Stimulated activated naive CD4-positive, alpha-beta T cell (primary cell): ENCODE results near the gene CDKN1C.

Experiments used
- DNase-seq, 6 experiments: peaks; one replicate each; lab custom pipeline; 2025; lab: John Stamatoyannopoulos, UW

CDKN1C gene

GRCh38 chr11:2847561-2847960 is 38.0 kb downstream of the CDKN1C start:
- no peak for DNase-seq

GRCh38 chr11:2846470-2846869 is 39.1 kb downstream of the CDKN1C start:
- no peak for DNase-seq

GRCh38 chr11:2846056-2846455 is 39.5 kb downstream of the CDKN1C start:
- no peak for DNase-seq

GRCh38 chr11:2844996-2845395 is 40.6 kb downstream of the CDKN1C start:
- DNase-seq: no peak

GRCh38 chr11:2844116-2844842 is 41.3 kb downstream of the CDKN1C start:
- DNase-seq: no peak

GRCh38 chr11:2843551-2843950 is 42.0 kb downstream of the CDKN1C start:
- no peak for DNase-seq

- DNase-seq: no peak
These were observed 42.7 kb downstream of the CDKN1C start for GRCh38 chr11:2842876-2843275.

GRCh38 chr11:2841411-2842190 is 44.0 kb downstream of the CDKN1C start:
- no peak for DNase-seq

GRCh38 chr11:2839395-2839943 is 46.1 kb downstream of the CDKN1C start:
- no peak for DNase-seq

- no peak for DNase-seq
These were observed 46.8 kb downstream of the CDKN1C start for GRCh38 chr11:2838676-2839294.

GRCh38 chr11:2838091-2838490 is 47.5 kb downstream of the CDKN1C start:
- DNase-seq: no peak

GRCh38 chr11:2837651-2838050 is 47.9 kb downstream of the CDKN1C start:
- no peak for DNase-seq

- no peak for DNase-seq
These were observed 48.4 kb downstream of the CDKN1C start for GRCh38 chr11:2837096-2837601.

- DNase-seq: no peak
These were observed 49.1 kb downstream of the CDKN1C start for GRCh38 chr11:2836315-2837095.

- DNase-seq: no peak
These were observed 49.8 kb downstream of the CDKN1C start for GRCh38 chr11:2835751-2836150.

GRCh38 chr11:2835296-2835695 is 50.3 kb downstream of the CDKN1C start:
- no peak for DNase-seq

- DNase-seq: no peak
These were observed 50.9 kb downstream of the CDKN1C start for GRCh38 chr11:2834503-2835273.

- DNase-seq: no peak
These were observed 51.7 kb downstream of the CDKN1C start for GRCh38 chr11:2833716-2834502.
